ENCODE results near the gene CD81.
"Not testable (repeated sequence)": the region's sequence is repeated elsewhere in the genome, so short reads cannot be mapped to it uniquely, and the experiment has no call there.

DNA sequence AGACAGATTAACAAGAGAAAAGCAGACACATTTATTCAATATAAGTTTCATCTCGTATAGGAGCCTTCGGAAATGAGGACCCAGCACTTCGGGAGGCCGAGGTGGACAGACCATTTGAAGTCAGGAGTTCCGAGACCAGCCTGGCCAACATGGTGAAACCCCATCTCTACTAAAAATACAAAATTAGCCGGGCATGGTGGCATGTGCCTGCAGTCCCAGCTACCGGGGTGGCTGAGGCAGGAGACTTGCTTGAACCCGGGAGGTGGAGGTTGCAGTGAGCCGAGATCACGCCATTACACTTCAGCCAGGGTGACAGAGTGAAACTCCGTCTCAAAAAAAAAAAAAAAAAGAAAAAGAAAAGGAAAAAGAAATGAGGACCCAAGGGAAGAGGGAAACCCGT lies 12.7 kb upstream of the CD81 start:
- TF ChIP-seq POLR2A (IDR thresholded peaks at IDR 0.05), result not testable (repeated sequence)
- TF ChIP-seq, protein P1, sequence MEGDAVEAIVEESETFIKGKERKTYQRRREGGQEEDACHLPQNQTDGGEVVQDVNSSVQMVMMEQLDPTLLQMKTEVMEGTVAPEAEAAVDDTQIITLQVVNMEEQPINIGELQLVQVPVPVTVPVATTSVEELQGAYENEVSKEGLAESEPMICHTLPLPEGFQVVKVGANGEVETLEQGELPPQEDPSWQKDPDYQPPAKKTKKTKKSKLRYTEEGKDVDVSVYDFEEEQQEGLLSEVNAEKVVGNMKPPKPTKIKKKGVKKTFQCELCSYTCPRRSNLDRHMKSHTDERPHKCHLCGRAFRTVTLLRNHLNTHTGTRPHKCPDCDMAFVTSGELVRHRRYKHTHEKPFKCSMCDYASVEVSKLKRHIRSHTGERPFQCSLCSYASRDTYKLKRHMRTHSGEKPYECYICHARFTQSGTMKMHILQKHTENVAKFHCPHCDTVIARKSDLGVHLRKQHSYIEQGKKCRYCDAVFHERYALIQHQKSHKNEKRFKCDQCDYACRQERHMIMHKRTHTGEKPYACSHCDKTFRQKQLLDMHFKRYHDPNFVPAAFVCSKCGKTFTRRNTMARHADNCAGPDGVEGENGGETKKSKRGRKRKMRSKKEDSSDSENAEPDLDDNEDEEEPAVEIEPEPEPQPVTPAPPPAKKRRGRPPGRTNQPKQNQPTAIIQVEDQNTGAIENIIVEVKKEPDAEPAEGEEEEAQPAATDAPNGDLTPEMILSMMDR (IDR thresholded peaks at IDR 0.05), result not testable (repeated sequence)

Data from transverse colon (tissue), 3 donors.